GM12875 (cell line): Measurements from ENCODE around the gene TSHZ2.

Source experiments
- H3K4me3 ChIP-seq: one replicate; pipeline ENCODE4 v1.5.1; 2011; ENCODE audit warnings: low read depth, low read length, control low read depth
- TF ChIP-seq, protein P1 (sequence below): IDR thresholded peaks from 2 replicates; pipeline ENCODE4 v1.5.1; 2011; ENCODE audit warnings: low read depth, mild to moderate bottlenecking, control low read depth, inconsistent platforms, low read length, moderate library complexity, borderline replicate concordance; ENCODE audit not compliant: insufficient read depth

TSHZ2 gene

DNA sequence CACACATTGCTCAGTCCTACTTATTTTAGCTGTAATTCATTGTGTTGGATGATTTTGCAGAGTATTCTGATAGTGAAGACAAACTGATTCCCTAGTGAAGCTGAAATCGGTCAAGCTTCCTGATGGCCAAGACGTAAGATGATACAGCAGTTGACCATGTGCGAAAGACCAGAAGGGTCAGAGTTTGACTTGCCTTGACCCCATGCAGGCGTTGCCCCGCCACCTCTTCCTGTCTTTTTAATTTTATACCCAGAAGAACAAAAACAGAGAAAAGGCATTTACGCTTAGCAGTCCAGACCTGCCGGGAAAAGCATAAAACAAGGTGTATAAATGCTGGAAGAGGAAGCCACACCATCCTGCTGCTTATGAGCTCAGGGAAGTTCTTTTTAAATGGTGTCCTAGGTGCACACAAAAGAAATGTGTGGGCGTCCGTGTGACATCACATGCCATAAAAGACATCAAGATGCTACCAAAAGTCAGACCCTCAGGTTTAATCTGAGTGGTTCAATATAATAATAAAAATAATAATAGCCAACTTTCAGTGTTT lies 32.2 kb downstream of the TSHZ2 start:
- H3K4me3 ChIP-seq: no peak overlapping the region

GRCh38 chr20:53009979-53010735 lies 38.0 kb downstream of the TSHZ2 start:
- TF ChIP-seq, protein P1, sequence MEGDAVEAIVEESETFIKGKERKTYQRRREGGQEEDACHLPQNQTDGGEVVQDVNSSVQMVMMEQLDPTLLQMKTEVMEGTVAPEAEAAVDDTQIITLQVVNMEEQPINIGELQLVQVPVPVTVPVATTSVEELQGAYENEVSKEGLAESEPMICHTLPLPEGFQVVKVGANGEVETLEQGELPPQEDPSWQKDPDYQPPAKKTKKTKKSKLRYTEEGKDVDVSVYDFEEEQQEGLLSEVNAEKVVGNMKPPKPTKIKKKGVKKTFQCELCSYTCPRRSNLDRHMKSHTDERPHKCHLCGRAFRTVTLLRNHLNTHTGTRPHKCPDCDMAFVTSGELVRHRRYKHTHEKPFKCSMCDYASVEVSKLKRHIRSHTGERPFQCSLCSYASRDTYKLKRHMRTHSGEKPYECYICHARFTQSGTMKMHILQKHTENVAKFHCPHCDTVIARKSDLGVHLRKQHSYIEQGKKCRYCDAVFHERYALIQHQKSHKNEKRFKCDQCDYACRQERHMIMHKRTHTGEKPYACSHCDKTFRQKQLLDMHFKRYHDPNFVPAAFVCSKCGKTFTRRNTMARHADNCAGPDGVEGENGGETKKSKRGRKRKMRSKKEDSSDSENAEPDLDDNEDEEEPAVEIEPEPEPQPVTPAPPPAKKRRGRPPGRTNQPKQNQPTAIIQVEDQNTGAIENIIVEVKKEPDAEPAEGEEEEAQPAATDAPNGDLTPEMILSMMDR: no peak
- H3K4me3 ChIP-seq: no peak overlapping the region

More for the DNA sequence above, 32.2 kb downstream of the TSHZ2 start:
- TF ChIP-seq, protein P1: no peak

DNA sequence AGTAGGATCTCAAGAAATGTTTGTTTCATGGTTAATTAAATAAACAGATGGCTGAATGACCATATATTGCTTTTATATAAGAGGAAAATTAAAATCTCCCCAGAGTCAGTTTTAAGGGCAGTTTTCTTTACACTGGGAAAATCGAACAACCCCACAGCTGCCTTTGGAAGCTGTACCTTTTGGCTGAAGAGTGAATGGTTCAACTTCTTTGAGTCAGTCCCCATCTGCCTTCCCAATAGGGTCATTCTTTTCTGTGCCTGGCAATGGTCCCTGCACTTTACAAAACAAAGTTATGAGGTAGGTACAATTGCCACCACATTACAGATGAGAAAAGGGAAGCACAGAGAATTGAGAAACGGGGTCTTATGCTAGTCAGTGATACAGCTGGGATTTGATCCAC lies 39.5 kb downstream of the TSHZ2 start:
- TF ChIP-seq, protein P1: no peak
- no peak overlapping the region for H3K4me3 ChIP-seq

DNA sequence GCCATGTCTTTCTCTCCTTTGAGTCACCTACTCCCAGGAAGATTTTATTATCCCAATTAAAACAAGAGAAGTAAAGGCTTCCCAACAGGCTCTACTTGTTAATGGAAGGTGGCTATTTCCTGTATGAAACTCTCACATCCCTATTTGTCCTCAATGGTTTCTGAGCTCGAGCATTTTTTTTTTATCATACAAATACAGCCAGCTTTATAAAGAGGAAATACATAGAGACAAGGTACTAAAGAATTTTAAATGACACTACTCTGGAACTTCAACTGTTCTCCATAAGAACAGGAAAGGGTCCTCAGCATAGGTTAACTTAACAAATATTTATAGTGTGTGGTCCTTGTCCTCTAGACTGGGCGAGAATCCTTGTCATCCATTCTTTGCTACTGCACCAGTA lies 41.0 kb downstream of the TSHZ2 start:
- H3K4me3 ChIP-seq: no peak overlapping the region
- TF ChIP-seq, protein P1: no peak

DNA sequence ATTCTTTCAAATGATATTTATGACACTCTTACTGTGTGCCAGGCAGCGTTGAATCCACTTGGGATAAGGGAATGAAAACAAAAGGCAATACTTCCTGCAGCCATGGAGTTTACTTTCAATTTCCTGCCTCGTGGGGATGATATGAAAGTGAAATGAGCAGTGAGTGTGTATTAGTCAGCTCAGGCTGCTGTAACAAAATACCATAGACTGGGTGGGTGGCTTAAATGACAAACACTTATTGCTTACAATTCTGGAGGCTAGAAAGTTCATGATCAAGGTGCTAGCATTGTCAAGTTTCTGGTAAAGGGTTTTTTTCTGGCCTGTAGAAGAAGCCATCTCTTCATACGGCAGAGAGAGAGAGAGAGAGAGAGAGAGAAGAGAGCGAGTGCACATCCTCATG lies 41.7 kb downstream of the TSHZ2 start:
- H3K4me3 ChIP-seq: no peak overlapping the region
- TF ChIP-seq, protein P1: no peak

GRCh38 chr20:53016071-53016470 lies 43.9 kb downstream of the TSHZ2 start:
- H3K4me3 ChIP-seq: no peak overlapping the region

More at GRCh38 chr20:53016071-53016470, 43.9 kb downstream of the TSHZ2 start:
- TF ChIP-seq, protein P1: no peak
